ENCODE results near the gene LRRC14B. TPM values are rescaled to one million over a fixed set of nuclear protein-coding genes. Genes with fewer than 3 reads are reported as not detected.
"Not testable (repeated sequence)": the region's sequence is repeated elsewhere in the genome, so short reads cannot be mapped to it uniquely, and the experiment has no call there.

Gene LRRC14B
- total RNA-seq, 2 experiments from 2014 or later = 0.17 TPM; not detected in 1

- H3K27me3 Mint-ChIP-seq, POLR2A ChIA-PET, H3K9me3 Mint-ChIP-seq: not testable (repeated sequence)
- peak; percentile 97 for DNase-seq
- Mint-ChIP-seq H3K4me1 (peaks cover 53% of the 10 kb centered on the region), H3K36me3 (ENCODE audit: low read depth) (peaks cover 36% of the 10 kb centered on the region), H3K4me3 (peak within 1 kb of the TSS; percentile 96), H3K27ac (peak within 1 kb of the TSS; percentile 95)
- CTCF ChIA-PET = interaction anchor here (0.6 to 1.9 kb wide), 3 partner anchors 23 to 53 kb away, joined by 3 to 6 read pairs (median 3); no protein-coding TSS in a partner anchor
Observed at GRCh38 chr5:217494-218456, 26.5 kb downstream of the LRRC14B start, which contains the start of the genes CCDC127 and SDHA. CCDC127 (minus strand) TSS chr5:218153; CDS start chr5:216849, 1,304 bp downstream. SDHA (plus strand) TSS chr5:218320; CDS start chr5:218356, 36 bp downstream.

GRCh38 chr5:218457-219291, 27.4 kb downstream of the LRRC14B start:
- POLR2A ChIA-PET = no interaction called here
- peak; percentile 16 for DNase-seq
- Mint-ChIP-seq H3K4me3 (peak overlapping the region; percentile 96), H3K36me3 (ENCODE audit: low read depth) (peaks cover 40% of the 10 kb centered on the region), H3K27me3 (no peaks in the 10 kb centered on the region), H3K4me1 (peaks cover 59% of the 10 kb centered on the region), H3K9me3 (no peaks in the 10 kb centered on the region), H3K27ac (peak overlapping the region; percentile 95)
- CTCF ChIA-PET = interaction anchor here (0.6 to 1.9 kb wide), 3 partner anchors 24 to 52 kb away, joined by 3 to 6 read pairs (median 3); no protein-coding TSS in a partner anchor

DNA sequence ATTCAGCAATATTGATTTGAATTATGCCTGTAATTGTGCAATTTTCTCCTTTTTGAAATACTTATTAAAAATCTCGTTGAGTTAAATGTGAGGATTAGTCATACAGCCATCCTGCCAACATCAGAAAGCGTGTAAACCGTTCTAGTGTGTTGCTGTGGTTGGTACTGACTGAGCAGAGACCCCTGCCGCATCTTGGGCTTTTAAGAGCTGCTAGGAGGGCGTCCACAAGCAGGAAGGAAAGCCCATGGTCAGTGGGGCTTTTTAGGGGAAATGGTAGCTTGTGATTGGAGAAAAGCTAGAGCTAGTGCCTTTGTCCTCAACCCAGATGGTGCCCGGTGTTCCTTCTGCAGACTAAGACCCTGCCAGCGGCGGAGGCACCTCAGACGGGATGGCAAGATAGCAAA, 28.2 kb downstream of the LRRC14B start:
- H3K9me3 Mint-ChIP-seq = no peaks in the 10 kb centered on the region
- peak overlapping the region; percentile 96 for H3K4me3 Mint-ChIP-seq
- DNase-seq = peak; percentile 37
- CTCF ChIA-PET = no interaction called here
- peaks cover 38% of the 10 kb centered on the region for H3K36me3 Mint-ChIP-seq (ENCODE audit: low read depth)
- H3K27ac Mint-ChIP-seq = peak overlapping the region; percentile 95
- H3K27me3 Mint-ChIP-seq = no peaks in the 10 kb centered on the region
- peaks cover 52% of the 10 kb centered on the region for H3K4me1 Mint-ChIP-seq
- POLR2A ChIA-PET = interaction anchor here (0.6 kb wide), 1 partner anchor 201 kb away, joined by 3 read pairs; no protein-coding TSS in a partner anchor

- ChIA-PET POLR2A (interaction anchor here (0.6 kb wide), 1 partner anchor 201 kb away, joined by 3 read pairs; no protein-coding TSS in a partner anchor), CTCF (interaction anchor here (0.6 to 0.7 kb wide), 2 partner anchors 15 to 397 kb away, joined by 3 to 4 read pairs; no protein-coding TSS in a partner anchor)
- Mint-ChIP-seq H3K4me1 (peaks cover 49% of the 10 kb centered on the region), H3K4me3 (peak overlapping the region; percentile 96), H3K27ac (peak overlapping the region; percentile 95), H3K27me3 (no peaks in the 10 kb centered on the region), H3K36me3 (ENCODE audit: low read depth) (peaks cover 39% of the 10 kb centered on the region), H3K9me3 (no peaks in the 10 kb centered on the region)
- DNase-seq = peak; percentile 38
Observed at GRCh38 chr5:219991-220390, 28.7 kb downstream of the LRRC14B start.

GRCh38 chr5:222951-223715, 31.8 kb downstream of the LRRC14B start:
- Mint-ChIP-seq H3K27ac (peak overlapping the region; percentile 68), H3K36me3 (ENCODE audit: low read depth) (peaks cover 48% of the 10 kb centered on the region), H3K4me1 (peaks cover 31% of the 10 kb centered on the region)
- H3K9me3 Mint-ChIP-seq, CTCF ChIA-PET, H3K4me3 Mint-ChIP-seq, H3K27me3 Mint-ChIP-seq, POLR2A ChIA-PET, DNase-seq: not testable (repeated sequence)

DNA sequence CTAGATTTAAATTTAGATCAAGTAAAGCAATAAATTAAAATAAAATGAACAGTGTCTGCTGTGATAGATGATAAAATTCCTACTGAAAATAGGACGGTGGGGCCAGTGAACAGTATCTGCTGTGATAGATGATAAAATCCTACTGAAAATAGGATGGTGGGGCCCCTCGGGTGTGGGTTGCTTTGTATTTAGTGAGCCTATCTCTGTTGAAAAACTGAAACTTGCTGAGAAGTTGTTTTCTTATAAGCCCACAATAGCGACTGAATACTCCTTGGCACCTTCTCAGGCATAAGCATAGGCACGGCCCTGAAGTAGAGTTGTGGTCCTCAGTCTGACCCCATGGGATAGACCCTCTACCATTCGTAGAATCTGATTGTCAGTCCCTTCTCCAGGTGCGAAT, 32.5 kb downstream of the LRRC14B start:
- ChIA-PET POLR2A (no interaction called here), CTCF (no interaction called here)
- Mint-ChIP-seq H3K4me1 (peaks cover 31% of the 10 kb centered on the region), H3K36me3 (ENCODE audit: low read depth) (peaks cover 52% of the 10 kb centered on the region), H3K27me3 (no peaks in the 10 kb centered on the region), H3K27ac (no peak overlapping the region), H3K9me3 (no peaks in the 10 kb centered on the region), H3K4me3 (no peak overlapping the region)
- DNase-seq = no peak

DNA sequence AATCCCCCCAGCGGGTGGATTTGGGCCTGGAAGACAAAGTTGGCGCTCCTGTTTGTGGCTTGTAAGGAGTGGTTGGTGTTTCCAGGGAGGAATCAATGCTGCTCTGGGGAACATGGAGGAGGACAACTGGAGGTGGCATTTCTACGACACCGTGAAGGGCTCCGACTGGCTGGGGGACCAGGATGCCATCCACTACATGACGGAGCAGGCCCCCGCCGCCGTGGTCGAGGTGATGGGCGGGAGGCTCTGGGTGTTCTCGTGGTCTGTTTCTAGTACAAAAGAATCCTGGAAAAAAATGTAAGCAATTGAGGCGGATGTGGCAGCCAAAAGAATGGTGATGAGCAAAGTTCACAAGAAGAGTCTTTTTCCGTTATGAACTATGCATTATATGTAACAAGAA, 34.0 kb downstream of the LRRC14B start:
- peaks cover 30% of the 10 kb centered on the region for H3K4me1 Mint-ChIP-seq
- peaks cover 56% of the 10 kb centered on the region for H3K36me3 Mint-ChIP-seq (ENCODE audit: low read depth)
- no peaks in the 10 kb centered on the region for H3K9me3 Mint-ChIP-seq
- no peak for DNase-seq
- no peak overlapping the region for H3K4me3 Mint-ChIP-seq
- CTCF ChIA-PET = no interaction called here
- H3K27me3 Mint-ChIP-seq = no peaks in the 10 kb centered on the region
- POLR2A ChIA-PET = no interaction called here
- no peak overlapping the region for H3K27ac Mint-ChIP-seq

GRCh38 chr5:227375-227774, 36.1 kb downstream of the LRRC14B start:
- H3K36me3 Mint-ChIP-seq (ENCODE audit: low read depth) = peaks cover 61% of the 10 kb centered on the region
- H3K27me3 Mint-ChIP-seq, H3K27ac Mint-ChIP-seq, H3K9me3 Mint-ChIP-seq, DNase-seq, H3K4me3 Mint-ChIP-seq, POLR2A ChIA-PET: not testable (repeated sequence)
- H3K4me1 Mint-ChIP-seq = peaks cover 13% of the 10 kb centered on the region
- CTCF ChIA-PET = interaction anchor here (0.7 kb wide), 1 partner anchor 17 kb away, joined by 3 read pairs; no protein-coding TSS in a partner anchor

- Mint-ChIP-seq H3K27ac (no peak overlapping the region), H3K9me3 (no peaks in the 10 kb centered on the region), H3K27me3 (no peaks in the 10 kb centered on the region), H3K36me3 (ENCODE audit: low read depth) (peaks cover 63% of the 10 kb centered on the region), H3K4me3 (no peak overlapping the region), H3K4me1 (peaks cover 2% of the 10 kb centered on the region)
- POLR2A ChIA-PET = no interaction called here
- CTCF ChIA-PET = no interaction called here
- DNase-seq = no peak
Observed at GRCh38 chr5:228886-229285, 37.6 kb downstream of the LRRC14B start.

GRCh38 chr5:230711-231110, 39.4 kb downstream of the LRRC14B start:
- POLR2A ChIA-PET = no interaction called here
- H3K27me3 Mint-ChIP-seq = no peaks in the 10 kb centered on the region
- peaks cover 59% of the 10 kb centered on the region for H3K36me3 Mint-ChIP-seq (ENCODE audit: low read depth)
- DNase-seq = no peak
- H3K27ac Mint-ChIP-seq = no peak overlapping the region
- CTCF ChIA-PET = no interaction called here
- peaks cover 2% of the 10 kb centered on the region for H3K4me1 Mint-ChIP-seq
- no peak overlapping the region for H3K4me3 Mint-ChIP-seq
- no peaks in the 10 kb centered on the region for H3K9me3 Mint-ChIP-seq

DNA sequence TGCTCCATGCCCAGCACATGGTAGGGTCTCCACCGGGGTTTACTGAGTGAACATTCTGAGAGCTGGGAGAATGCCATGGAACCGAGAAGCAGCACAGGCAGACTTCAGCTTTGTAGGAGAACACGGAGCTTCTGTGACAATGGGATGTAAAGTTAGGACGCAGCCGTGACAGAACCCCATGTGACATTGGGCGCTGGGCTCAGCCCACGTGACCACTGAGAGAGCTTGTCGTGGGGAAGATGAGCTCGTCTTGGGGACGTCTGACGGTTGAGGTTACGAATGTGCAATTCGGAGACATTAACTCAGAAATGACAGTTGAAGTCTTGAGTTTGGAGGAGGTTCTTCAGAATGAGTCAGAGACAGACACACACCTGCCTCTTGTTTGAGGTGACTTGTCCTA, 40.4 kb downstream of the LRRC14B start:
- H3K4me3 Mint-ChIP-seq = no peak overlapping the region
- peak overlapping the region; percentile 46 for H3K27ac Mint-ChIP-seq
- H3K9me3 Mint-ChIP-seq = no peaks in the 10 kb centered on the region
- peaks cover 2% of the 10 kb centered on the region for H3K4me1 Mint-ChIP-seq
- POLR2A ChIA-PET = no interaction called here
- no peaks in the 10 kb centered on the region for H3K27me3 Mint-ChIP-seq
- DNase-seq = no peak
- peaks cover 58% of the 10 kb centered on the region for H3K36me3 Mint-ChIP-seq (ENCODE audit: low read depth)
- CTCF ChIA-PET = interaction anchor here (1.0 kb wide), 1 partner anchor 43 kb away, joined by 3 read pairs; no protein-coding TSS in a partner anchor

DNA sequence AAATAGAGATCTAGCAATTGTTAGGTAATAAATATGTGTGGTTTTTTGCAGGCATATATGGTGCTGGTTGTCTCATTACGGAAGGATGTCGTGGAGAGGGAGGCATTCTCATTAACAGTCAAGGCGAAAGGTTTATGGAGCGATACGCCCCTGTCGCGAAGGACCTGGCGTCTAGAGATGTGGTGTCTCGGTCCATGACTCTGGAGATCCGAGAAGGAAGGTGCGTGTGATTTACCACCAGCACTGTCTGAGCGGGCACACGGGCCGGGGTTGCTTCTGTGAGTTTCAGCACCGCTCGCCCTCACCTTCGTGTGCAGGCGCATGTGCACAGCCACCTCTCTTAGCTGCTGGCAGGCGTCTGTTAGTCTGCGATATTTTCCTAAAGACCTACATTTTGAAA, 42.1 kb downstream of the LRRC14B start:
- H3K4me3 Mint-ChIP-seq, H3K4me1 Mint-ChIP-seq, H3K27me3 Mint-ChIP-seq, H3K27ac Mint-ChIP-seq, DNase-seq, CTCF ChIA-PET, POLR2A ChIA-PET, H3K9me3 Mint-ChIP-seq: not testable (repeated sequence)
- peaks cover 50% of the 10 kb centered on the region for H3K36me3 Mint-ChIP-seq (ENCODE audit: low read depth)
